ENCODE data around the gene C16orf90. TPM values are rescaled to one million over a fixed set of nuclear protein-coding genes. Genes with fewer than 3 reads are reported as not detected.
"Not testable (repeated sequence)": the region's sequence is repeated elsewhere in the genome, so short reads cannot be mapped to it uniquely, and the experiment has no call there.

Gene C16orf90, protein sequence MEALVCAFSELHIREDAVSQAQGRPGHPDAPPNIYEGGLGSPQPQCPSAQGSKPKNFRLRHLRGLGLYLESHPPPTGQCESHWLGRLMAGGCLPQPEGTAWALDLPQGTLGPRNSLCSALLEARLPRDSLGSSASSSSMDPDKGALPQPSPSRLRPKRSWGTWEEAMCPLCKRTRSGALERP
- total RNA-seq: not detected in 2 replicates

DNA sequence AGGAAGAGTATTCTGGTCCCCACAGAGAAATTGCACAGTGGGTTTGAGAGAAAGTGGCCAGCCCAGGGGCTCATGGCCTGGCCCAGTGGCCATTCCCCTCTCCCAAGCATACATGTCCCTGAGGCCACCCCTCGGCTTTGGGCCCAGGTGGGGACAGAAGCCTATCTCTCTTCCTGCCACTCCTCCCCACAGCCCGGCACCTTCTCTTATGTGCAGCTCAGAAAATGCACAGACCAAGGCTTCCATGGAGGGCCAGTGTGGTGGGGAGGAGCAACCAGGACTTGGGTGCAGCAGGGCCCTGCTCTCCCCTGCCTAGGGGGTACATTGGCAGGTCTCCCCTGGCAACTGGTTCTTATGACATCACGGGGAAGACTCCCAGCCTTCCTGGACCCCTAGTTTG is at the start of gene C16orf90:
Gene C16orf90, minus strand, starts transcription at position 314 of the 400 bp plus-strand sequence. Its CDS starts 68 bp downstream, at position 246.
- H3K4me3 Mint-ChIP-seq: no peak within 1 kb of the TSS
- H3K9me3 Mint-ChIP-seq: no peaks in the 10 kb centered on the region
- H3K36me3 Mint-ChIP-seq (ENCODE audit: low read depth): no peaks in the 10 kb centered on the region
- no peak within 1 kb of the TSS for H3K27ac Mint-ChIP-seq
- no peaks in the 10 kb centered on the region for H3K27me3 Mint-ChIP-seq
- DNase-seq: no peak
- intact Hi-C loops (cut with micrococcal nuclease): no loop called here
- no peaks in the 10 kb centered on the region for H3K4me1 Mint-ChIP-seq

DNA sequence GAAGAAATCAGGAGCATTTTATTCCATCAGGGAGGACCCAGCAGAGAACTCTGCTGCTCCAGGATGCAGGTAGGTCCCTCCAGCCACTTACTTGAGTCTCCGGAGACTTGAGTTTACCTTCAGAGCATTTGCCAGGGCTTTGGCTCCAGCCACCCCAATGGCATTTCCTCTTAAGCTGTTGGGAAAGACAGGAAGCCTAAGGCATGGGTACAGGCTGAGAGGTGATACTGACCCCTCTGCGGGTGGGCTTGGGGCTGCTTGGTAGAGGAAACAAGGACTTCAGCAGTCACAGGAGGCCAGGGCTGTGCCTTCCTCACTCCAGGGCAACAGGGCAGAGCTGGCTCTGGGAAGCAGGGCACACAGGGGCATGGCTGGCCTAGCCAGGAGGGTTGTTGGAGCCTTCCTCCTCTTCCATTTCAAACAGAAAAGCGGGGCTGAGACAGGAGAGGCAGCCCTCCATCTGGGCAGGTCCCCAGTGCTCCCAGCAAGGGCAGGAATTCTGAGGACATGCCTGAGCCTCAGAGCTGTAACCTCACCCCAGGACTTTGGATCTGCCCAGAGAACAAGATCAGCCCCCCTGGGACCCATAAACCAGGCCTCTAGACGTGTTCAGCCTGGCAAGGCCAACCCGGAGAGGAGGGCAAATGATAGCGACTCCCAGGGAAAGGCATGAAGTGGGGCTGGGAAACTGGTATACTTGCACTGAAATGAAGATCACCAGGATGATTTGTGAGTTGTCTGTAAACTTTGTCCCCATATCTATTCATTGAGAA is 47.5 kb upstream of the C16orf90 start:
- Mint-ChIP-seq H3K4me3 (no peak overlapping the region), H3K36me3 (ENCODE audit: low read depth) (peaks cover 45% of the 10 kb centered on the region), H3K27me3 (no peaks in the 10 kb centered on the region), H3K27ac (no peak overlapping the region), H3K4me1 (no peaks in the 10 kb centered on the region), H3K9me3 (no peaks in the 10 kb centered on the region)
- intact Hi-C loops (cut with micrococcal nuclease): no loop called here
- no peak for DNase-seq

DNA sequence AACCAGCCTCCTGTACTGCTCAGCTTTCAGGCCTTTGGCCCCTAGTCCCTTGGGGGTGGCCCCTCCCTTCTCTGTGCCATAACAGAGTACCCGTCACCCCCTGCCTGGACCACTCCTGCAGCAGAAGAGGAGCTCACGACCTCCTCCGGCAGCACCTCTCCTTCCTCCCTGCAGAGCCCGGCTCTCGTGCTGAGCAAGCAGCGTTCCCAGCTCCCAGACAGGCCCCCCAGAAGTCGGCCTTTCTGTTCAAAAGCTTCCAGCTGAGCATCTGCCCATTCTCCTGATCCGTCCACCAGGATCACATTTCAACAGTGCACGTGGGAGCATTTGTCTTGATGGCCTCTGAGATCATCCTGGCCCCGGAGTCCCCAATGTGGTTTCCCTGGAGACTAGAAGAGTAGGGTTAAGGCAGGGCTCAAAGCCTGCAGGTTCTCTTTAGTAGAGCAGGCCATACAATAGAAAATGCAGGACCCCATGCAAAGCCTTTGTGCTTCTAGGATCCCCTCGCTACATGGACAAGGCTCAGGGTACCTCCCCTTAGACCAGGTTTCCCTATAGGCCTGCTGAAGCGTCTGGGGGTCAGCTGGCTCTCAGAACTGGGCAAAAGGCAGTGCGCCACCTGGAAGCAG is 46.4 kb upstream of the C16orf90 start:
- no peaks in the 10 kb centered on the region for H3K4me1 Mint-ChIP-seq
- H3K9me3 Mint-ChIP-seq: no peaks in the 10 kb centered on the region
- H3K4me3 Mint-ChIP-seq: no peak overlapping the region
- H3K27me3 Mint-ChIP-seq: no peaks in the 10 kb centered on the region
- no peak for DNase-seq
- H3K27ac Mint-ChIP-seq: no peak overlapping the region
- intact Hi-C loops (cut with micrococcal nuclease): no loop called here
- H3K36me3 Mint-ChIP-seq (ENCODE audit: low read depth): peaks cover 39% of the 10 kb centered on the region

DNA sequence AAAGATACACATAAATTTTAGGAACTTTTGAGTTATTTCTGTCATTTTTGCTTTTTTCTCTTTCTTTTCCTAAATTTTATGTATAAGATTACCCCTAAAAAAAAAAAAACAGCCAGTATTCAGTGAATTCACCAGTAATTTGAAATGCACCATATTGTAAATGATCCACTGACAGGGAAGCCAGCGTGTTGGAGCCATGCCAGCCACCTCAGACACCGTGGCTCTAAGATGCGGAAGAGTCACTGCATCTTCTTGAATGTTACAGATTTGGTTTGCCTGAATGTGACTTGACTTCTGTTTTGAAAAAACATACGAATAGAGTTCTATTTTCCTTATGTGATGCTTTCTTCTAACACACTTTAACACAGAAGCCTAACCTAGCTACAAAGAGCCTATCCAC is 42.9 kb upstream of the C16orf90 start:
- H3K27me3 Mint-ChIP-seq: no peaks in the 10 kb centered on the region
- H3K4me1 Mint-ChIP-seq: no peaks in the 10 kb centered on the region
- H3K9me3 Mint-ChIP-seq: no peaks in the 10 kb centered on the region
- DNase-seq: no peak
- no peak overlapping the region for H3K4me3 Mint-ChIP-seq
- intact Hi-C loops (cut with micrococcal nuclease): no loop called here
- H3K27ac Mint-ChIP-seq: no peak overlapping the region
- H3K36me3 Mint-ChIP-seq (ENCODE audit: low read depth): peaks cover 40% of the 10 kb centered on the region

DNA sequence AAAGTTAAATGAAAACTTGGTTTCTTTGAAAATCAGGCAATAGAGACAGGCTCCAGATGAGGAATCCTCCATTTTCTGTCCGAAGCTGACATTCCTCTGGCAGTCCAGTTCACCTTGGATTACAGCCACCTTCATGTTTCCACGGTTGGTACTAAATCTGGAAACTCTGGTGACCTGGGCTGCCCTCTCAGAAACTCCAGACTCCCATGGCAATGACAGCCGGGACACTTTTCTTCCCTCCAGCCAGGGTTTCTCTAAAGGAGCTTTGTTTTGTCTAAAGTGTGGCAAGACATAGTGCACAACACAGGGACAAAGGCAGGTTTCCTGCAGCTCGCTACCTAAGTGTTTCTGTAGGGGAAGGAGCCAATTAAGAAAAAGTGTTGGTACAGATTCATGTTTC is 41.6 kb upstream of the C16orf90 start:
- no peak for DNase-seq
- Mint-ChIP-seq H3K27ac (no peak overlapping the region), H3K27me3 (no peaks in the 10 kb centered on the region), H3K36me3 (ENCODE audit: low read depth) (peaks cover 41% of the 10 kb centered on the region), H3K4me1 (no peaks in the 10 kb centered on the region), H3K9me3 (no peaks in the 10 kb centered on the region), H3K4me3 (no peak overlapping the region)
- intact Hi-C loops (cut with micrococcal nuclease): no loop called here

DNA sequence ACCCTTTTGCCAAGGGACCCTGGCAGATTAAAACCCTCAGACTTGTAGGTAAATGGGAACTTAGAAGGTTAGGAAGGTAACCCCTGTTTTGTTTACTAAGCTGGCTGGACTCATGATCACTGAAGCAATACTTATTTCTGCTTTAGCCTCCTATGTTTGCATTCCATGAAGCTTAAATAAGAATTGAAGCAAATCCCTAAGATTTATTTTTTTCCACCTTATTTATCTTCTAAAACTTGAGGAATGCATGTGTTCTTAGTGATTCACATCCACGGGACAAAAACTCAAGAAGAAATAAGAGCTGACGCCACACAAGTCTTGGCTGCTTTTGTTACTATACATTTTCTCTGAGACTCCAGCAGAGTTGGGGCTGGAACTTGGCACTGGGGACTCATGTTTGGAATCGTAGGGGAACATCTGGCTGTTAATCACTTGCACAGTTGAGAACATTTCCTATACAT is 41.0 kb upstream of the C16orf90 start:
- H3K4me1 Mint-ChIP-seq: no peaks in the 10 kb centered on the region
- intact Hi-C loops (cut with micrococcal nuclease): no loop called here
- DNase-seq: no peak
- no peaks in the 10 kb centered on the region for H3K9me3 Mint-ChIP-seq
- H3K27ac Mint-ChIP-seq: no peak overlapping the region
- H3K4me3 Mint-ChIP-seq: no peak overlapping the region
- H3K27me3 Mint-ChIP-seq: no peaks in the 10 kb centered on the region
- H3K36me3 Mint-ChIP-seq (ENCODE audit: low read depth): peaks cover 41% of the 10 kb centered on the region

DNA sequence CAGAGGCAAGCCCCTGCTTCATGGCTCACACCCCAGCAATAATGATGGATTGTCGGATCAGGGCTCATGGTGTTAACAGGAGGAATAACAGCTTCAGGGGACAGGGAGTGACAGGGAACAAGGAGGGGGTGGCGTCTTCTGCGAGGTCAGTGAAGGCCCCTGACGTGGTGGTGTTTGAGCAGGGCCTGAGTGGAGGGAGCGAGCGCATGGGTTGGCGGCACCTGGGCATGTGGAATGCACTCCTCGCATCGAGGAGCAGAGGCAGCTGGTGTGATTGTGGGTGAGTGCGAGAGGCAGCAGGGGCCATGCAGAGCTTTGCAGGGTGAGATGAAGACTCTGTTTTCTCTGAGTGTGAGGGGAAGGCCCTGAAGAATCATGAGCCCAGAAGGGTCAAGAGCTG is 38.8 kb upstream of the C16orf90 start:
- Mint-ChIP-seq H3K4me1 (no peaks in the 10 kb centered on the region), H3K4me3 (no peak overlapping the region), H3K27me3 (no peaks in the 10 kb centered on the region), H3K36me3 (ENCODE audit: low read depth) (peaks cover 39% of the 10 kb centered on the region), H3K9me3 (no peaks in the 10 kb centered on the region), H3K27ac (no peak overlapping the region)
- no peak for DNase-seq
- intact Hi-C loops (cut with micrococcal nuclease): no loop called here

DNA sequence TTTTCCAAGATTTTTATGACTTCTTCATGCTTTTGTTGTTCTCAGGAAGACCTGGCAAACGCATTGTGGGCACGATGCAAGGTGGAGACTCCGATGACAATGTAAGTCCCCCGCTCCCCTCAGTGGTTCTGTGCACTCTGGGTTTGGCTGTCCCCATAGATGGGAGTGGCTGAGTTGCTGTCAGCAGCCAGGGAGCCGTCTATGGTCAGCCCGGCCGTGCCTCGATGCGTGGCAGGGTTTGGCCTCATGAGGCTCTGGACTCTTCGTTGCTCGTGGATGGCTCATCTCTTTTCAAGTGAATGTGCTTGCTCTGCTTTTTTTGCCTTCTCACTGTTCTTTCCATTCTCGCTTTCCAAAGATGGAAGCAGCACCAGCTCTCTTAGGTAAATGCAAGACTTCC is 37.5 kb upstream of the C16orf90 start:
- H3K27me3 Mint-ChIP-seq: no peaks in the 10 kb centered on the region
- intact Hi-C loops (cut with micrococcal nuclease): no loop called here
- H3K36me3 Mint-ChIP-seq (ENCODE audit: low read depth): peaks cover 45% of the 10 kb centered on the region
- no peak overlapping the region for H3K4me3 Mint-ChIP-seq
- H3K27ac Mint-ChIP-seq: no peak overlapping the region
- no peak for DNase-seq
- peaks cover 5% of the 10 kb centered on the region for H3K4me1 Mint-ChIP-seq
- H3K9me3 Mint-ChIP-seq: no peaks in the 10 kb centered on the region

DNA sequence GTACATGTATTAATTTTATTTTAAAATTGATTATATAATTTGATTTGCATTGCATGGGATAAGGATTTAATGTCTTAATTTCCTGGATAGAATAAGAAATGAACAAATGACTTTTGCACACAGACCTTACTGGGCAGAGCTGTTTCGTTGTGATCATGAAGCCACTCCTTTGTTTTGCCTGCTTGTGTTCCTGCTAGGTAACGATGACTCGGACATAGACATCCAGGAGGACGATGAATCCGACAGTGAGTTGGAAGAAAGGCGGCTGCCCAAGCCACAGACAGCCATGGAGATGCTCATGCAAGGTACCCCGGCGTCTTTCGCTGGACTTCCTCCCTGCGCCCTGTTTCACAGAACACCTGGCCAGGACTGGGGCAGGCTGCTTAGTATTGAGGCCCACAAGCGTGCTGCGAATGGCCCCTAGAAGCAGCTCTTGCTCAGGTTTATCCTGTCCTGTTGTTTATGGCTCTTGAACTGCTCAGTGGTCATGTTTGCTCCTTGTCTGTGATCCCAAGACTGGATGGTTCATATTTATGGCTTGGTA is 35.2 kb upstream of the C16orf90 start:
- Mint-ChIP-seq H3K36me3 (ENCODE audit: low read depth) (peaks cover 45% of the 10 kb centered on the region), H3K9me3 (no peaks in the 10 kb centered on the region), H3K4me3 (no peak overlapping the region), H3K27ac (no peak overlapping the region), H3K4me1 (peaks cover 12% of the 10 kb centered on the region), H3K27me3 (no peaks in the 10 kb centered on the region)
- intact Hi-C loops (cut with micrococcal nuclease): no loop called here
- no peak for DNase-seq

DNA sequence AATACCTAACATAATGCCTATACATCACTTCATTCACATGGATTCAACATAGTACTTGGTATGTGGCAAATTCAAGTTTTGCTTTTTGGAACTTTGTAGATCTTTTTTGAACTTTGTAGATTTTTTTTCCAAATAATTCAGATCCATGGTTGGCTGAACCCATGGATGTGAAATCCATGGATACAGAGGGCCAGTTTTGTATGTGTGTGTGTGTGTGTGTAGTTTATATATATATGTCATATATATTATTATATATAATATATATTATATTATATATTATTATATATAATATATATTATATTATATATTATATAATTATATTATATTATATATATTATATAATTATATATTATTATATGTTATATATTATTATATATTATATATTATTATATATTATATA is 33.9 kb upstream of the C16orf90 start:
- H3K27ac Mint-ChIP-seq: no peak overlapping the region
- intact Hi-C loops (cut with micrococcal nuclease): no loop called here

DNA sequence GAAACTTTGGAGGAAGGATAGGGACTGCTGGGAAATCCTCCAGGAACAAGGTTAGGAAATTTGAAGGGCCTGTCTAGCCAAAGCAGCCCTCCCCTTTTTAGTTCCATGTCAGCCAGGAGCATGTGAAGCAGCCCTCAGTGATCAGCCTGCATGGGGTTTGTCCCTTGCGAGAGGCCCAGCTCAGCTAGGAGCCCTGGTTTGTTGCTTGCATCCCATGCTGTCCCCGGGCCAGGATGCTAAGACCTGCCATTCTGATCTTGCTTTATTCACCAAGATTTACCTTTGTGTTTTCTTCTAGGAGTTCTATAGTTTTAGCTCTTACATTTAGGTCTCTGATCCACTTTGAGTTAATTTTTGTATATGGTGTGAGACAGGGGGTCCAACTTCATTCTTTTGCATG is 33.1 kb upstream of the C16orf90 start:
- Mint-ChIP-seq H3K4me3 (no peak overlapping the region), H3K27ac (no peak overlapping the region), H3K27me3 (no peaks in the 10 kb centered on the region), H3K9me3 (no peaks in the 10 kb centered on the region), H3K4me1 (peaks cover 12% of the 10 kb centered on the region), H3K36me3 (ENCODE audit: low read depth) (peaks cover 44% of the 10 kb centered on the region)
- intact Hi-C loops (cut with micrococcal nuclease): no loop called here
- no peak for DNase-seq

More for the DNA sequence above, 33.9 kb upstream of the C16orf90 start:
- Mint-ChIP-seq H3K27me3 (no peaks in the 10 kb centered on the region), H3K4me1 (peaks cover 12% of the 10 kb centered on the region), H3K36me3 (ENCODE audit: low read depth) (peaks cover 45% of the 10 kb centered on the region), H3K4me3 (no peak overlapping the region), H3K9me3 (no peaks in the 10 kb centered on the region)
- DNase-seq: no peak

DNA sequence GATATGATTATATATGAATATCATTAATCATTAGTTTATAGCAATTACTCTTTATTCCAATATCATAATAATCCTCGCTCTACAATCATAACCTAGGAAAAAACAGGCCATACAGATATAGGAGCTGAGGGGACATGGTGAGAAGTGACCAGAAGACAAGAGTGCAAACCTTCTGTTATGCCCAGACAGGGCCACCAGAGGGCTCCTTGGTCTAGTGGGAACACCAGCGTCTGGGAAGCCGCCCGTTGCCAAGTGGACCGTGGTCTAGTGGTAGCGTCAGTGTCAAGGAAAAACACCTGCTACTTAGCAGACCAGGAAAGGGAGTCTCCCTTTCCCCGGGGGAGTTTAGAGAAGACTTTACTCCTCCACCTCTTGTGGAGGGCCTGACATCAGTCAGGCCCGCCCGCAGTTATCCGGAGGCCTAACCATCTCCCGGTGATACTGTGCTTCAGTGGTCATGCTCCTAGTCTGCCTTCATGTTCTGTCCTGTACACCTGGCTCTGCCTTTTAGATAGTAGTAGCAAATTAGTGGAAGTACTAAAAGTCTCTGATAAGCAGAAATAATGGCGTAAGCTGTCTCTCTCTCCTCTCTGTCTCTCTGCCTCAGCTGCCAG is 32.0 kb upstream of the C16orf90 start:
- not testable (repeated sequence) for H3K9me3 Mint-ChIP-seq, H3K27me3 Mint-ChIP-seq, H3K27ac Mint-ChIP-seq, H3K4me3 Mint-ChIP-seq
- peak; percentile 82 for DNase-seq
- intact Hi-C loops (cut with micrococcal nuclease): loop anchor here (1.0 kb wide), 1 partner anchor 18 kb away; no protein-coding TSS in a partner anchor
- H3K4me1 Mint-ChIP-seq: peaks cover 12% of the 10 kb centered on the region
- H3K36me3 Mint-ChIP-seq (ENCODE audit: low read depth): peaks cover 48% of the 10 kb centered on the region

DNA sequence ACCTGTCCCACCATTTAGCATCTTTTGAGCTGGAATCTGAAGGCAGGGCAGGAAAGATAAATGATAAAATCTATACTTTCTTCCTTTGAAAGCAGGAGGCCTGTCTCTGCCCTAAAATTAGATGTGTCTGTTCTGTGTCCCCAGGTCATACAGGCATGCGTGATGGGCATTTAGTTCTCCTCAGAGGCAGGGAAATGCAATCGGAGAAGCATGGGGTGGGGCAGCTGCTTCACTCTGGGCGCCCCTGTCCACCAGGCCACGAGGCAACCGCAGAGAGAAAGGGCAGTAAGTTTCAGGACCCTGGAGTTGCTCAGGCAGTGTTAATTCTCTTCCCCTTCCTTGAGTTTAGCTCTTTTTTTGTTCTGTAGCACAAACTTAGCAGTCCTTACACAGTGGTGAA is 30.7 kb upstream of the C16orf90 start:
- no peaks in the 10 kb centered on the region for H3K27me3 Mint-ChIP-seq
- H3K27ac Mint-ChIP-seq: no peak overlapping the region
- intact Hi-C loops (cut with micrococcal nuclease): no loop called here
- peaks cover 45% of the 10 kb centered on the region for H3K36me3 Mint-ChIP-seq (ENCODE audit: low read depth)
- no peak for DNase-seq
- no peaks in the 10 kb centered on the region for H3K9me3 Mint-ChIP-seq
- H3K4me3 Mint-ChIP-seq: no peak overlapping the region
- peaks cover 12% of the 10 kb centered on the region for H3K4me1 Mint-ChIP-seq

DNA sequence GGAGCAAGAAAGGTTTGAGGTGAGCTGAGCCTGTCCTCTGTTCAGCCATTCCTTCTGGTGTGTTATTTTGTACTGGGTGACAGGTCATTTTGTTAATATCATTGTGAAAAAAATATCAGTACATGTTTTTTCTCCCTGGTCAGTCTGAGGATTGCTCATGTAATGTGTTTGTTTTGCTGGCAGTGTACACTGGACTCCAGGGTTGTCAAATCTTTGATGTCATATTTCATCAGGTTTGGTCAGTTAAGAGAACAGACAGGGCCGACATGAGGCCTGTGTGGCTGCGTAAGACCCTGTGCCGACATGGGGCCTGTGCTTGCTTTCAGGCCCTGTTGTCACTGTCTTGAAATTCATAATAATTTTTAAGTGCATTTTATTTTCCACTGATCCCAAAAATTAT is 28.0 kb upstream of the C16orf90 start:
- Mint-ChIP-seq H3K4me3 (no peak overlapping the region), H3K4me1 (peaks cover 22% of the 10 kb centered on the region), H3K27me3 (no peaks in the 10 kb centered on the region), H3K36me3 (ENCODE audit: low read depth) (peaks cover 53% of the 10 kb centered on the region), H3K27ac (no peak overlapping the region), H3K9me3 (no peaks in the 10 kb centered on the region)
- intact Hi-C loops (cut with micrococcal nuclease): no loop called here
- DNase-seq: no peak
